ENCODE results near the gene SLC10A2.

DNA sequence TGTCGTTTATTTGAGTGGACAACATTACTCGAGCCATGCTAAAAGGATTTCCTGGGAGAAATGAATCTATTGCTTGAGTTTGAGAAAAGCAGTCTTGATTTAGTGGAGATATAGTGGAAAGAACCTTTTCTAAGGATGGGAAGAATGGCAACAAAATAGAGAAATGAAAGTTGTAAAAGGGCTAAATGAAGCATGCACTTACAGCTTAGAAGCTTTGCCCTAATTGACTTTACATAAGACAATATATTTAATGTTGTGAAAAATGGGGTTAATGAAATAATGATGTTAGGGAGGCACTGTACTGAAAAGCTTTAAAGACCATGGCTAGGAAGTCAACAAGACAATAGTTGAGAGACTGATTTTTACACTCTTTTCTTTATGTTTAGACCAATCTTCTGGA, 35.4 kb downstream of the SLC10A2 start:
- TF ChIP-seq, protein P1, sequence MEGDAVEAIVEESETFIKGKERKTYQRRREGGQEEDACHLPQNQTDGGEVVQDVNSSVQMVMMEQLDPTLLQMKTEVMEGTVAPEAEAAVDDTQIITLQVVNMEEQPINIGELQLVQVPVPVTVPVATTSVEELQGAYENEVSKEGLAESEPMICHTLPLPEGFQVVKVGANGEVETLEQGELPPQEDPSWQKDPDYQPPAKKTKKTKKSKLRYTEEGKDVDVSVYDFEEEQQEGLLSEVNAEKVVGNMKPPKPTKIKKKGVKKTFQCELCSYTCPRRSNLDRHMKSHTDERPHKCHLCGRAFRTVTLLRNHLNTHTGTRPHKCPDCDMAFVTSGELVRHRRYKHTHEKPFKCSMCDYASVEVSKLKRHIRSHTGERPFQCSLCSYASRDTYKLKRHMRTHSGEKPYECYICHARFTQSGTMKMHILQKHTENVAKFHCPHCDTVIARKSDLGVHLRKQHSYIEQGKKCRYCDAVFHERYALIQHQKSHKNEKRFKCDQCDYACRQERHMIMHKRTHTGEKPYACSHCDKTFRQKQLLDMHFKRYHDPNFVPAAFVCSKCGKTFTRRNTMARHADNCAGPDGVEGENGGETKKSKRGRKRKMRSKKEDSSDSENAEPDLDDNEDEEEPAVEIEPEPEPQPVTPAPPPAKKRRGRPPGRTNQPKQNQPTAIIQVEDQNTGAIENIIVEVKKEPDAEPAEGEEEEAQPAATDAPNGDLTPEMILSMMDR (IDR thresholded peaks at IDR 0.05; ENCODE audit: low read length), result no peak
- TF ChIP-seq EZH2 (IDR thresholded peaks at IDR 0.05; ENCODE audit: borderline replicate concordance, low read length), result no peak
